ENCODE measurements around the gene CD27. TPM values are rescaled to one million over a fixed set of nuclear protein-coding genes. Genes with fewer than 3 reads are reported as not detected.

Gene CD27
- total and polyA plus RNA-seq, 2 of the 13 experiments (the other 11 are each of a cell fraction or from before 2014, with no cell fraction given): 0.12 TPM; not detected in 1

- no peaks in the 10 kb centered on the region for H3K27me3 ChIP-seq (ENCODE audit: control insufficient read depth in 1 of 2, insufficient read depth in 2 of 2, low read length in 2 of 2)
- peaks cover 7 to 11% of the 10 kb centered on the region in 2 experiments; a peak in 3 of 5 replicates for H3K36me3 ChIP-seq (replicated peaks in 1 of 2; ENCODE audit: control insufficient read depth in 1 of 2, insufficient read depth in 2 of 2, low read length in 2 of 2)
- no TSS peak for BruUV-seq (replicated peaks)
- intact Hi-C loops (cut with micrococcal nuclease; ENCODE audit: unreplicated experiment) (loop anchor here (10.0 kb wide), 1 partner anchor 133 kb away; no protein-coding TSS in a partner anchor), in situ Hi-C loops (cut with HindIII; ENCODE audit: extremely low pct_ligation_motif_present, low pct_unique_long_range_greater_than_20kb) (loop anchor here (25.0 kb wide), 1 partner anchor 406 kb away; no protein-coding TSS in a partner anchor)
- no peak overlapping the region for H2AFZ ChIP-seq (ENCODE audit: low read length)
- TF ChIP-seq ZNF709 (CRISPR knock-in tag; IDR thresholded peaks at IDR 0.05): no peak
- no peak overlapping the region for H3K9ac ChIP-seq (ENCODE audit: insufficient read depth, low read depth, low read length)
- H4K20me1 ChIP-seq (ENCODE audit: insufficient read depth, low read length): no peaks in the 10 kb centered on the region
- CTCF ChIA-PET (ENCODE audit: low intra/inter-chr PET ratio, low total read pairs): no interaction called here
- H3K4me3 ChIP-seq (replicated peaks in 1 of 3; ENCODE audit: insufficient read depth in 1 of 3, low read depth in 2 of 3, low read length in 3 of 3): no peak overlapping the region
- no peak for FAIRE-seq
- H3K79me2 ChIP-seq (ENCODE audit: insufficient read depth, low read length): no peaks in the 10 kb centered on the region
- peaks cover 41% of the 10 kb centered on the region for H3K4me1 ChIP-seq (ENCODE audit: insufficient read depth, low read length)
- POLR2A ChIA-PET: interaction anchor here (1.2 to 4.2 kb wide), 3 partner anchors 16 to 67 kb away, joined by 4 to 68 read pairs (median 54); partner anchors contain the start of genes GAPDH, MRPL51 and TAPBPL
- no peak overlapping the region for H3K27ac ChIP-seq (ENCODE audit: extremely low read length, insufficient read depth, low read length)
- H3K9me3 ChIP-seq (ENCODE audit: low read length): no peaks in the 10 kb centered on the region
- peak; percentile 43 for DNase-seq (ENCODE audit: low spot score)
- ATAC-seq: no peak
- H3K4me2 ChIP-seq (ENCODE audit: low read depth, low read length): peak overlapping the region; percentile 8; the same call in 1 of the 2 replicates
Observed at GRCh38 chr12:6468283-6468575, 23.5 kb downstream of the CD27 start.

- no peak overlapping the region for H3K4me3 ChIP-seq (replicated peaks in 1 of 3; ENCODE audit: insufficient read depth in 1 of 3, low read depth in 2 of 3, low read length in 3 of 3)
Observed at GRCh38 chr12:6469092-6469491, 24.3 kb downstream of the CD27 start.

More at GRCh38 chr12:6469092-6469491, 24.3 kb downstream of the CD27 start:
- no peak overlapping the region for H2AFZ ChIP-seq (ENCODE audit: low read length)
- H3K4me2 ChIP-seq (ENCODE audit: low read depth, low read length): peak overlapping the region; percentile 98
- DNase-seq (ENCODE audit: low spot score) (no peak), FAIRE-seq (no peak), ATAC-seq (no peak)
- in situ Hi-C loops (cut with HindIII; ENCODE audit: extremely low pct_ligation_motif_present, low pct_unique_long_range_greater_than_20kb) (loop anchor here (25.0 kb wide), 1 partner anchor 407 kb away; no protein-coding TSS in a partner anchor), intact Hi-C loops (cut with micrococcal nuclease; ENCODE audit: unreplicated experiment) (loop anchor here (10.0 kb wide), 1 partner anchor 134 kb away; no protein-coding TSS in a partner anchor)
- BruUV-seq (replicated peaks): no TSS peak
- CTCF ChIA-PET (ENCODE audit: low intra/inter-chr PET ratio, low total read pairs): no interaction called here
- no peak overlapping the region for H3K9ac ChIP-seq (ENCODE audit: insufficient read depth, low read depth, low read length)
- 86% methylated on average over 6 of the region's 6 CpGs for WGBS (ENCODE audit: low lambda C conversion rate)
- no peaks in the 10 kb centered on the region for H3K79me2 ChIP-seq (ENCODE audit: insufficient read depth, low read length)
- no peak for TF ChIP-seq ZNF512B (CRISPR knock-in tag; IDR thresholded peaks at IDR 0.05; ENCODE audit: borderline replicate concordance)
- POLR2A ChIA-PET: interaction anchor here (1.2 to 4.2 kb wide), 7 partner anchors 17 to 133 kb away, joined by 4 to 68 read pairs (median 32); partner anchors contain the start of genes GAPDH, LTBR, MRPL51 and TAPBPL
- peaks cover 6 to 9% of the 10 kb centered on the region in 2 experiments; a peak in 3 of 5 replicates for H3K36me3 ChIP-seq (replicated peaks in 1 of 2; ENCODE audit: control insufficient read depth in 1 of 2, insufficient read depth in 2 of 2, low read length in 2 of 2)
- no peaks in the 10 kb centered on the region for H3K27me3 ChIP-seq (ENCODE audit: control insufficient read depth in 1 of 2, insufficient read depth in 2 of 2, low read length in 2 of 2)
- H4K20me1 ChIP-seq (ENCODE audit: insufficient read depth, low read length): no peaks in the 10 kb centered on the region
- H3K9me3 ChIP-seq (ENCODE audit: low read length): no peaks in the 10 kb centered on the region
- no peak overlapping the region for H3K27ac ChIP-seq (ENCODE audit: extremely low read length, insufficient read depth, low read length)
- peaks cover 38% of the 10 kb centered on the region for H3K4me1 ChIP-seq (ENCODE audit: insufficient read depth, low read length)
